CD4-positive, alpha-beta T cell (primary cell): Measurements from ENCODE around the gene MS4A5. TPM values are rescaled to one million over a fixed set of nuclear protein-coding genes. Genes with fewer than 3 reads are reported as not detected.

Source experiments
- ATAC-seq: fragments of 200-7000 bp; cut with Tn5 transposase; one replicate; pipeline ENCODE4 v1.10.0; 2022; ENCODE audit warnings: mild to moderate bottlenecking; ENCODE audit not compliant: poor library complexity
- CTCF ChIA-PET: fragments of 350-600 bp; sonication (Branson Sonifier 250); formaldehyde crosslinking; loops from one replicate; lab custom pipeline; 2021; ENCODE audit warnings: antibody characterized with exemption, inconsistent platforms; lab: Charles Lee
- POLR2A ChIA-PET: fragments of 350-600 bp; sonication (Branson Sonifier 250); formaldehyde crosslinking; loops from one replicate; lab custom pipeline; 2021; ENCODE audit warnings: antibody characterized with exemption, inconsistent platforms; lab: Charles Lee
- DNase-seq, 14 experiments: peaks; one replicate each; pipeline ENCODE4 v3.0.0-alpha.2; 2013 to 2020; ENCODE audit warnings: mixed read lengths in 2 of 14
- H3K27ac ChIP-seq, 2 donors: one replicate each; pipeline versions ENCODE4 v1.5.1 to v1.7.0; 2013; ENCODE audit warnings: low read length in 2 of 2, low read depth in 1 of 2, mild to moderate bottlenecking in 1 of 2
- H3K27me3 ChIP-seq, 2 experiments: 1 replicate in 1 of 2; 2 replicates in 1 of 2; pipeline versions ENCODE4 v1.6.1 to v1.7.0; 2013; ENCODE audit warnings: low read length in 2 of 2, control low read depth in 1 of 2, mild to moderate bottlenecking in 1 of 2, moderate library complexity in 1 of 2; ENCODE audit not compliant: insufficient read depth in 2 of 2, control insufficient read depth in 1 of 2
- H3K36me3 ChIP-seq: one replicate; pipeline ENCODE4 v1.6.1; 2013; ENCODE audit warnings: low read length, control low read depth; ENCODE audit not compliant: insufficient read depth
- H3K4me1 ChIP-seq: one replicate; pipeline ENCODE4 v1.6.1; 2013; ENCODE audit warnings: low read length, control low read depth; ENCODE audit not compliant: insufficient read depth
- H3K4me3 ChIP-seq: one replicate; pipeline ENCODE4 v1.5.1; 2013; ENCODE audit warnings: mild to moderate bottlenecking, low read length, moderate library complexity
- H3K9me3 ChIP-seq, 2 experiments: 1 replicate in 1 of 2; 2 replicates in 1 of 2; pipeline versions ENCODE4 v1.6.1 to v1.7.0; 2013; ENCODE audit warnings: low read length in 2 of 2, mild to moderate bottlenecking in 2 of 2, control low read depth in 1 of 2, moderate library complexity in 1 of 2; ENCODE audit not compliant: control insufficient read depth in 1 of 2, insufficient read depth in 1 of 2
- H3K27ac Mint-ChIP-seq: one replicate; pipeline ENCODE4 v1.8.0; 2020; ENCODE audit warnings: mixed read lengths
- H3K27me3 Mint-ChIP-seq: one replicate; pipeline ENCODE4 v1.8.0; 2021; ENCODE audit warnings: mixed read lengths
- H3K36me3 Mint-ChIP-seq: one replicate; pipeline ENCODE4 v1.8.0; 2021; ENCODE audit warnings: low read depth, mixed read lengths
- H3K4me1 Mint-ChIP-seq: one replicate; pipeline ENCODE4 v1.8.0; 2021; ENCODE audit warnings: low read depth, mixed read lengths
- H3K4me3 Mint-ChIP-seq: one replicate; pipeline ENCODE4 v1.8.0; 2020; ENCODE audit warnings: mild to moderate bottlenecking, mixed read lengths
- H3K9me3 Mint-ChIP-seq: one replicate; pipeline ENCODE4 v1.8.0; 2020; ENCODE audit warnings: mixed read lengths
- CTCF ChIP-seq: fragments of 200-600 bp; IDR thresholded peaks from one replicate; pipeline ENCODE4 v1.8.0; 2022; ENCODE audit warnings: antibody characterized with exemption, mild to moderate bottlenecking
- intact Hi-C, 2 experiments: fragments of 100-400 bp; cut with DNase I in 1 of 2; cut with micrococcal nuclease in 1 of 2; formaldehyde crosslinking; loops; one replicate each; pipeline versions ENCODE4 v1.15.1 to v1.9.0; 2023 to 2025; cut with DNase I, micrococcal nuclease
- total RNA-seq, 174 experiments: library from RNA in 2 of 174; stranded (reverse) in 2 of 174; gene quantifications; one replicate each; pipeline ENCODE4 v1.2.3 and lab custom pipeline; 2021 to 2026

MS4A5 gene
- total RNA-seq, 2 experiments from 2014 or later = not detected

GRCh38 chr11:60392361-60392760, 37.0 kb upstream of the MS4A5 start:
- Mint-ChIP-seq H3K27me3 (no peaks in the 10 kb centered on the region), H3K4me1 (no peaks in the 10 kb centered on the region), H3K9me3 (no peaks in the 10 kb centered on the region), H3K4me3 (no peak overlapping the region), H3K27ac (no peak overlapping the region), H3K36me3 (no peaks in the 10 kb centered on the region)
- ChIA-PET CTCF (no interaction called here), POLR2A (no interaction called here)
- DNase-seq (no peak), ATAC-seq (no peak)
- TF ChIP-seq CTCF = no peak
- H3K4me1 ChIP-seq = no peaks in the 10 kb centered on the region
- H3K9me3 ChIP-seq = no peaks in the 10 kb centered on the region
- no peaks in the 10 kb centered on the region for H3K36me3 ChIP-seq
- H3K27ac ChIP-seq = no peak overlapping the region
- peaks cover 0 to 6% of the 10 kb centered on the region in 2 experiments for H3K27me3 ChIP-seq
- no peak overlapping the region for H3K4me3 ChIP-seq
- intact Hi-C loops = no loop called here

- no peaks in the 10 kb centered on the region for H3K9me3 Mint-ChIP-seq
- intact Hi-C loops = no loop called here
- Histone ChIP-seq H3K27me3 (peaks cover 0 to 6% of the 10 kb centered on the region in 2 experiments), H3K4me1 (no peaks in the 10 kb centered on the region), H3K27ac (no peak overlapping the region), H3K4me3 (no peak overlapping the region), H3K36me3 (no peaks in the 10 kb centered on the region), H3K9me3 (no peaks in the 10 kb centered on the region)
- no peaks in the 10 kb centered on the region for H3K36me3 Mint-ChIP-seq
- ChIA-PET CTCF (no interaction called here), POLR2A (no interaction called here)
- no peak overlapping the region for H3K27ac Mint-ChIP-seq
- H3K4me1 Mint-ChIP-seq = no peaks in the 10 kb centered on the region
- H3K27me3 Mint-ChIP-seq = no peaks in the 10 kb centered on the region
- H3K4me3 Mint-ChIP-seq = no peak overlapping the region
- DNase-seq = no peak
- ATAC-seq = no peak
- no peak for TF ChIP-seq CTCF
Measured at GRCh38 chr11:60393016-60393415, 36.4 kb upstream of the MS4A5 start.

GRCh38 chr11:60394666-60395380, 34.5 kb upstream of the MS4A5 start:
- H3K9me3 ChIP-seq = no peaks in the 10 kb centered on the region
- no peaks in the 10 kb centered on the region for H3K4me1 ChIP-seq
- H3K36me3 Mint-ChIP-seq = no peaks in the 10 kb centered on the region
- H3K27me3 Mint-ChIP-seq = no peaks in the 10 kb centered on the region
- no peaks in the 10 kb centered on the region for H3K9me3 Mint-ChIP-seq
- no peaks in the 10 kb centered on the region for H3K36me3 ChIP-seq
- TF ChIP-seq CTCF = no peak
- ChIA-PET CTCF (interaction anchor here (0.8 kb wide), 1 partner anchor 11 kb away, joined by 3 read pairs; no protein-coding TSS in a partner anchor), POLR2A (no interaction called here)
- H3K4me3 ChIP-seq = no peak overlapping the region
- ATAC-seq = no peak
- peak in 2 of 14 experiments; percentile 36 to 37 for DNase-seq
- intact Hi-C loops = no loop called here
- H3K27ac Mint-ChIP-seq = no peak overlapping the region
- no peaks in the 10 kb centered on the region for H3K4me1 Mint-ChIP-seq
- H3K27ac ChIP-seq = no peak overlapping the region
- no peak overlapping the region for H3K4me3 Mint-ChIP-seq
- peaks cover 0 to 6% of the 10 kb centered on the region in 2 experiments for H3K27me3 ChIP-seq
